Renal cortex interstitium (tissue), 11 donors: ENCODE results near the gene TRIM71. TPM values are rescaled to one million over a fixed set of nuclear protein-coding genes. Genes with fewer than 3 reads are reported as not detected.

Experiments
- DNase-seq, 11 donors: peaks; one replicate each; pipeline ENCODE4 v3.0.0-alpha.2; 2013; ENCODE audit warnings: low read depth in 9 of 11, low spot score in 4 of 11; ENCODE audit errors: extremely low read depth in 1 of 11
- polyA plus RNA-seq, 3 donors: library from polyadenylated mRNA; unstranded; fragments of 120-200 nt; gene quantifications; one replicate each; pipeline ENCODE4 v1.2.1, GENCODE V29; 2013; ENCODE audit not compliant: insufficient read length in 3 of 3

TRIM71 gene
- polyA plus RNA-seq, 3 donors = 7.5 to 8.5 (median 8.3) TPM

GRCh38 chr3:32946973-32947788 lies 129.4 kb downstream of the TRIM71 start:
- DNase-seq = no peak

Other genes with a start within 250 kb of the TRIM71 start
- gene DYNC1LI1, start 247.1 kb upstream of the TRIM71 start, polyA plus RNA-seq = 10 to 100 TPM; 34.5 to 45.8 (median 37.8) TPM
- 10 to 100 TPM; 44.9 to 56.1 (median 54.9) TPM for gene CNOT10, start 132.8 kb upstream of the TRIM71 start, polyA plus RNA-seq
- gene CCR4, start 133.6 kb downstream of the TRIM71 start, polyA plus RNA-seq = under 1 TPM; 0.20 to 0.27 (median 0.22) TPM